TTC549 (cell line): ENCODE measurements around the gene NUDT8.
"Not testable (repeated sequence)": the region's sequence is repeated elsewhere in the genome, so short reads cannot be mapped to it uniquely, and the experiment has no call there.

Source experiments
- FAIRE-seq: peaks from 2 replicates; lab custom pipeline; 2012; peaks lifted over from hg19 to GRCh38; lab: Jason Lieb, UNC

NUDT8 gene

DNA sequence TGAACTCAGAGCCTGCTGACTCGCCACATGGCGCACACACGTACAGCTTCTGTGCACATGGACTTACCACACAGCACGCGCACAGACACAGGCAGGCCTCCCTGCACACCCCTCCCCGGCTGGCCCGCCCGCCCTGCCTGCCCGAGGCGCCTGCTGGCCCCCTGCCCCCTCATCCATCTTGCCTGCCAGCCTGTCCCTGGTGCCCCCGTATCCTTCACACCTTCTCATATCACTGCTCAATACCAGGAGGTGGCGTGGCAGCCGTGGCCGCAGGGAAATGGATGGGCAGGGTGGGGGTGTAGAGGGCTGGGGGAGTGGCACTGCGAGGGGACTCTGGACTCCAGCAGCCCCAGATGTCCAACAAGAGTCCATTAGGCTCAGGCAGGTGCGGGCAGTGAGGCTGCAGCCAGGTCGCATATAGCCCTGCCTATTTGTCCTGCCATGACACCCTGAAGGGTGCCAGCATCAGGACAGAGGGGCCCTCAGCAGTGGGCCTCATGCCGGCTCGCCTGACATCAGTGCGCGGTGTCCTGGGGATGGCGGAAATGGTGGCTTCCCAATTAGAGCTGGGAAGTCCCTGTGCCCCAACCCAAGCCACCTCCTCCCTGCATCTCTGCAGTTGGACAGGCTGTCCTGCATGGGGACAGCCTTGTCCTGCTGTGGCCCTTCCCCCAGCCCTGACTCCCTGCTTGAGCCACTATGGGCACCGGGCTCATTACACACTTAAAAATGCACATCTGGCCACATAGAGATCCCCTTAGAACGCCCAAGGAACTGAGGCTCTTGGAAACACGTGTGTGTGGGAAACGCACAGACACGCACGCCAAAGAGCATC is 11.8 kb upstream of the NUDT8 start:
- no peak for FAIRE-seq

- no peak for FAIRE-seq
These were observed 11.1 kb upstream of the NUDT8 start for GRCh38 chr11:67640758-67641337.

- FAIRE-seq, result no peak
These were observed 10.5 kb upstream of the NUDT8 start for GRCh38 chr11:67640021-67640757.

- FAIRE-seq, result no peak
These were observed 9.7 kb upstream of the NUDT8 start, which contains the start of gene TBX10 for GRCh38 chr11:67639438-67639859. Gene TBX10 (minus strand): TSS chr11:67639763. CDS start chr11:67639472, 291 bp downstream.

DNA sequence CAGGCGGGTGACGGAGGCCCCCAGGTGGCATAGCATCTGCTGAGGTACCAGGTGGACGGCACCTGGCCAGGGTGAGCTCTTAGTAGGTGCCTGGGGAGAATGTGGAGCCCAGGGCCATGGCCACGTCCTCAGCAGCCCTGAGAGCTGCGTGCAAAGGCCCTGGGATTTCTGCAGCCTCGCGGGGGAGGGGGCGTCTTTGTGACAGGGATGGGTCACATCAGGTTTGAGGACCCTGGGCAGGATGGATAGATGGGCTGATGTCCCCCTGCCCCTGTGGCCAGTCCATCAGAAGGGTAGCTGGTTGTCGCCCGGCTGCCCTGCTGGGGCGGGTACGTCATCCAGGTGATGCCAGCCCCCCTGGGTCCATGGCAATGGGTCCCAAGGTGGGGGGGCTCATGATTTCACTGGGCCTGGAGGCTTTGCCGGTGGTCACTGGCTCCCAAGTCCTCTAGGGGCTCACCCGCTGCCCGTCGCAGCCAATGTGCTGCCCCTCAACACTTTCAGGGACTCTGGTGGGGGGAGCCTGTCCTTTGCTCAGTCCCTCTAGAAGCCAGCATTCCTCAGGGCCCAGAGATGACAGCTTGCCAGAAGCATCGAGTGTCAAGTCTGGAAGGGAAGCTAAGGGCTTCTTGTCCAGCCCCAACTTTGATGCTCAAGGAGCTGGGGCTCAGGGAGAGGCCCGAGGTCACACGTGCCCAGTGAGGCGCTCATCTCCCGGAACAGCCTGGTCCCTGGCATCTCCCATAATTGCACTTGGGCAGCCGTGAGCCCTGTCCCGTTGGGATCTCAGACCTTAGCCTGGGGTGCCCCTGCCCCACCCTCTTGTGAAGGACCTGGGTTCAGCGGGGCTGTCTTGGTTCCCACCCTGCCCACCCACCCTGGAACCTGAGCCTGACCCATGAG is 9.0 kb upstream of the NUDT8 start:
- no peak for FAIRE-seq

DNA sequence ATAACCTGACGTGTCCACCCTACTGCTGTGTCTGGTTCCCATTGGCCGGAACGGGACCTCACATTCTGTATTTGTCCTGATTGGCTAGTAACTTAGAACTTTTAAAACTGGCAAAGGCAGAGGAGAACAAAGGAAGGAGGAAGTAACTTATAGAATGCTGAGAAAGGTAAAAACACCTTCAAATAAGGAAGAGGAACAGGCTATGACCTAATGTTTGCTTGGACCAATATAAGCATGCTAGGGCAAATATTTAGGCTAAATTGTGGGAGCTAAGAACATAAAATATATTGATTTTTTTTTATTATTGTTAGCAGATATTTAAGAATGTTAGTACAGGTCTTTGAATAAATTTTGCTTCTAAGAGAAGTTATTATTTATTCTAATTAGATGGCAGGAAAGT is 7.7 kb upstream of the NUDT8 start:
- FAIRE-seq, result not testable (repeated sequence)

- FAIRE-seq, result no peak
These were observed 7.2 kb upstream of the NUDT8 start for GRCh38 chr11:67636962-67637361.

DNA sequence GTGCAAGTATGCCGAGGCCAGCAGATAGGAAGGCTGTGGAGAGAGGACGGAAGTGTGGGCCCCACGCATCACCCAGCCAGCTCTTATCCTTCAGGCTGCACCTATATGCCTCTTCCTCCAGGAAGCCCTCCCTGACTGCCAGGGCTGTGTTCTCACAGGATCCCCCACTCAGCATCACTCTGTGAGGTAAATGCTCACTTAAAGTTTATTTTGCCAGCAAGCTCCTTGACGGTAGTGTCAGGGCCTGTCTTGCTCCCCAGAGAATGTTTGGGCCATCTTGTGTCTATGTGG is 5.4 kb upstream of the NUDT8 start:
- FAIRE-seq, result no peak

DNA sequence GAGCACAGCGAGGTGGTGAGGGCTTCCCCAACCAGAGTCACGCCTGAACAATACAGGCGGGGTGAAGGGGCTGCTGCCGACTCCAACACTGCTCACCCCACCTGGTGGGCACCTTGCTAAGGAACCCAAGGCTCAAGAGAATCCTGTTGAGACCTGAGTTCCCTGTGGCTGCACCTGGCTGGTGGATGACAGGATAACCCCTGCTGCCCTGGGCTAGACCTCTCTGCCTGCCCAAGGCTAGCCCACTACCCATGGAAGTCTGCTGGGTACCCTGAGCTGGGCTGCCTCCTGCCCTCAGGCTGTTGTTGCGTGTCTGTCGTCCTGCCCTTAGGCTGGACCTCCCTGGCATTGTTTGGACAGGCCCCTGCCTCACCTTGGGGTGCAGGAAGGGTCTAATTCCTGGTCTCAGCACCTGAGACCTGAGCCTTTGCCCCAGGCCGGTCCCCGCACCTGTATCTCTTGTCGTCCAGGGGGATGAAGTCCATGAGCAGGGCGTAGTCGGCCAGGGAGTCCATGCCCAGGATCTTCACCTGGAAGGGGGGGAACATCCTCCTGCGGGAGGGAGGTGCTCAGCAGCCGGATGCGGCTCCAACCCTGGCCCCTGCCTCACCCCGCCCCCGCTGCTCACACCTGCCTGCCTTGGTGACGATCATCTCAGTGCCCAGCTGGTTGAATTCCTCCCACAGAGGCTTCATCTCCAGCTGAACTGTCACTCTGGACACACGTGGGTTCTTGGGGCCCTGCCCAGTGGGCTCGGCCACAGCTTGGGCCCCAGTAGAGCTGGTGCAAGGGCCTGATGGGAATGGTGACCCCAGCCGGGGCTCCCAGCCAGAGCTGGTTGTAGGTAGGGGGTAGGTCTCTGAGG is 4.9 kb upstream of the NUDT8 start:
- FAIRE-seq, result no peak

GRCh38 chr11:67633758-67634365 is 4.1 kb upstream of the NUDT8 start:
- FAIRE-seq, result no peak

- FAIRE-seq, result no peak
These were observed 3.4 kb upstream of the NUDT8 start for GRCh38 chr11:67632982-67633755.

GRCh38 chr11:67632175-67632981 is 2.6 kb upstream of the NUDT8 start:
- FAIRE-seq, result no peak

DNA sequence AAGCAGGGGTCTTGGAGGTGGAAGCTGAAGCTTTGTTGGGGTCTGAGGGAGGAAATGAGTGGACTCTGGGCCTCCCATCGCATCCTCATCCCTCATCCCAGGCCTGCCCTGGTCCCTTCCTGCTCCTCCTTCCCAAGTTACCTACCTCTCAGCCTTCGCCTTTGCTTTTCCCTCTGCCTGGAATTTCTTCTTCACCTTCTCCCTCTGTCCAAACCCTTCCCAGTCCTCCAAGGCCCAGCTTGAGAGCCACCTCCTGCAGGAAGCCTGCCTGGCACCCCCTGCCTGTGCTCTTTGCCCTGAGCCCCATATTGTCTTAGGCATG is 2.1 kb upstream of the NUDT8 start:
- FAIRE-seq, result no peak

GRCh38 chr11:67631411-67631810 is 1.7 kb upstream of the NUDT8 start:
- FAIRE-seq, result no peak

DNA sequence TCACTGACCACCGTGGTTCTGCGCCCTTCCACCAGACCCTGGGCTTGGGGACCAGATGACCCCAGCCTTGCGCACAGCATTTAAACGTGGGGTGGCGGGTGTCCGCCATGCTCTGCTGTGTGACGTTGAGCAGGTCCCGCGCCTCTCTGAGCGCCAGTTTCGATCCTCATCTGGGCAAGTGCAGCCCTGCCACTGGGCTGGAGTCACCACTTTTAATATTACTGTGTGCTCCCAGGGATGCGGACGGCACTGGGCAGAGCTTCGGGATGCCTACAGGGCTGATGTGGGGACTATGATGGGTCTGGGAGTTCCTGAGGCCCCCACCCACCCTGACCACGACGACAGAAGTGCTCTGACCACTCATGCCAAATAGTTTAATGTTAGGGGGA is 1.2 kb upstream of the NUDT8 start:
- no peak for FAIRE-seq

- no peak for FAIRE-seq
These were observed 648 bp upstream of the NUDT8 start for GRCh38 chr11:67630228-67630942.

DNA sequence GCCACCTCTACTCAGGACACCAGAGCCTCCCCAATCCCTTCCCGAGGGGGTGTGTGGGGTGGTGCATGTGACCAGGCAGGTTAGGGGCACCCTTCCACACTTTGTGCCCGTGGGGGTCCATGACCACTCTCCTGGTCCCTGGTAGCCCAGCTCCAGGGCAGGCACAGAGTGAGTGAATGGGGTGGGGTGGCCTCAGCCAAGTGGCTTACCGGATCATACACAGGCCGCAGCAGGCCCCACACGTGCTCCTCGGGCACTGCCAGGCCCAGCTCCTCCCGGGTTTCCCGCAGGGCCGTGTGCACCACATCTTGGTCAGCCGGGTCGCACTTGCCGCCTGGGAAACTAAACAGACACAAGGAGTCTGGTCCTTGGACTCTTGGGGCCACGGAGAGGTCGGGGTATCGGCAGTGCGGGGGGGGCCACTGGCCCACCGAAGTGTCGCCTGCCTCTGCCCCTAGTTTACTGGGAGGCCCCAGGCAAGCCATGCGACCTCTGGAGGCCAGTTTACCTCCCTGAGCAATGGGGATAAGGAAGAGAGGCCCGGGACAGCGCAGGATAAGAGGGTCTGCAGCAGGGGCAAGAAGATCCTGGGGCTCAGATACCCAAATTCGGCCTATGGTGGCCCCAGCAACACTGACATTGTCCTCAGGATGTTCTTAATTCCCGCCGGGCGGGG is 889 bp downstream of the NUDT8 start:
- FAIRE-seq, result no peak
